Left ventricle myocardium inferior (tissue), 1 donor: ENCODE measurements around the gene IGSF11. TPM values are rescaled to one million over a fixed set of nuclear protein-coding genes. Genes with fewer than 3 reads are reported as not detected.
"Not testable (repeated sequence)": the region's sequence is repeated elsewhere in the genome, so short reads cannot be mapped to it uniquely, and the experiment has no call there.

Source experiments
- DNase-seq: peaks from one replicate; pipeline ENCODE4 v3.0.0-alpha.2; 2020
- H3K27ac ChIP-seq: fragments of 200-600 bp; replicated peaks from 2 replicates; pipeline ENCODE4 v1.8.0; 2021
- H3K27me3 ChIP-seq: fragments of 200-600 bp; 2 replicates; pipeline ENCODE4 v1.8.0; 2021; ENCODE audit warnings: low read depth
- H3K36me3 ChIP-seq: fragments of 200-600 bp; 2 replicates; pipeline ENCODE4 v1.8.0; 2021
- H3K4me1 ChIP-seq: fragments of 200-600 bp; 2 replicates; pipeline ENCODE4 v1.8.0; 2021
- H3K4me3 ChIP-seq: fragments of 200-600 bp; 2 replicates; pipeline ENCODE4 v1.8.0; 2021; ENCODE audit warnings: mild to moderate bottlenecking, moderate library complexity
- H3K9me3 ChIP-seq: fragments of 200-600 bp; replicated peaks from 2 replicates; pipeline ENCODE4 v1.8.0; 2021
- intact Hi-C: fragments of 100-400 bp; cut with micrococcal nuclease; formaldehyde crosslinking; loops from one replicate; pipeline ENCODE4 v1.11.0; 2022
- total RNA-seq: library from RNA; stranded (reverse); fragmentation: NEBNext Ultra II Directional; extraction: Animal tissue kit (Norgen Biotek cat#: 25700); gene quantifications from one replicate; pipeline ENCODE4 v1.2.1, GENCODE V29; 2021
- TF ChIP-seq, protein P1 (sequence below): fragments of 200-600 bp; IDR thresholded peaks from 2 replicates; pipeline ENCODE4 v1.8.0; 2021; ENCODE audit warnings: antibody characterized with exemption, mild to moderate bottlenecking, borderline replicate concordance
- donor health status: DM: no; HTN: yes; CAD: no; lungs with severe emphysema.

Gene IGSF11
- total RNA-seq, 1 donor from 2014 or later, result 2.1 TPM

DNA sequence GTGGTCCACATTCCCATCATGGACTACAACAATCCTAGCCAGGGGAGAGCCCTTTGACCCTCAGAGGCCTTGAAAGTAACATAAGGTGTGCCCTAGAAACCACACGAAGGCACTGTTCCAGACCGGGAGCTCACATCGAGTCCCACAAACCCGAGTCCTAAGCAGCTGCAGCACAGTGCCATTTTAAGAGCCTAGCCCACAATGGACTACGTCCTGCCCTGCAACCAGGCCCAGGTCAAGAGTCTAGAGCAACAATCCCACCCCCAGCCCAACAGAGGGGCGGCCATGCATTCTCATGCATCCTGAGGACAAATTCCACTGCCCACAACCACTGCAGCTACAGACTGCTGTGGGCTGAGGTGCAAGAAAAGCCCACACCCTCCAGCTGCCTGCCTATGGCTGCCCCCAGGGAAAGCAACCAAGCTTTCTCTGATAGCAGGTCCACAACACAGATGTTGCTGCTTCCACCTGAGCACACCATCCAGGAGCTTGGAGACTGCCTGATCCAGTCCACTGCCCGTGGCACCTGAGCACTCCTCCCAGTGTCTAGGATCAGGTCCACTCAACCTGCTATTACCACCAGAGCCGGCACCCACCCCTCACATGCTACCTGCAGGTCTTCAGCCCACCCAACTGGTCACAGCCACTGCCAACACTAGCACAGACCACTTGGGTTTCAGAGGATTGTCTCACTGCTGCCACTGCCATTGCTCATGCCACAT lies 56.8 kb downstream of the IGSF11 start:
- DNase-seq, result no peak
- intact Hi-C loops, result no loop called here
- Histone ChIP-seq H3K4me3 (no peak overlapping the region), H3K27me3 (peaks cover 4% of the 10 kb centered on the region), H3K9me3 (peaks cover 4% of the 10 kb centered on the region), H3K27ac (no peak overlapping the region), H3K4me1 (peaks cover under 1% of the 10 kb centered on the region), H3K36me3 (no peaks in the 10 kb centered on the region)
- TF ChIP-seq, protein P1, sequence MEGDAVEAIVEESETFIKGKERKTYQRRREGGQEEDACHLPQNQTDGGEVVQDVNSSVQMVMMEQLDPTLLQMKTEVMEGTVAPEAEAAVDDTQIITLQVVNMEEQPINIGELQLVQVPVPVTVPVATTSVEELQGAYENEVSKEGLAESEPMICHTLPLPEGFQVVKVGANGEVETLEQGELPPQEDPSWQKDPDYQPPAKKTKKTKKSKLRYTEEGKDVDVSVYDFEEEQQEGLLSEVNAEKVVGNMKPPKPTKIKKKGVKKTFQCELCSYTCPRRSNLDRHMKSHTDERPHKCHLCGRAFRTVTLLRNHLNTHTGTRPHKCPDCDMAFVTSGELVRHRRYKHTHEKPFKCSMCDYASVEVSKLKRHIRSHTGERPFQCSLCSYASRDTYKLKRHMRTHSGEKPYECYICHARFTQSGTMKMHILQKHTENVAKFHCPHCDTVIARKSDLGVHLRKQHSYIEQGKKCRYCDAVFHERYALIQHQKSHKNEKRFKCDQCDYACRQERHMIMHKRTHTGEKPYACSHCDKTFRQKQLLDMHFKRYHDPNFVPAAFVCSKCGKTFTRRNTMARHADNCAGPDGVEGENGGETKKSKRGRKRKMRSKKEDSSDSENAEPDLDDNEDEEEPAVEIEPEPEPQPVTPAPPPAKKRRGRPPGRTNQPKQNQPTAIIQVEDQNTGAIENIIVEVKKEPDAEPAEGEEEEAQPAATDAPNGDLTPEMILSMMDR, result no peak

DNA sequence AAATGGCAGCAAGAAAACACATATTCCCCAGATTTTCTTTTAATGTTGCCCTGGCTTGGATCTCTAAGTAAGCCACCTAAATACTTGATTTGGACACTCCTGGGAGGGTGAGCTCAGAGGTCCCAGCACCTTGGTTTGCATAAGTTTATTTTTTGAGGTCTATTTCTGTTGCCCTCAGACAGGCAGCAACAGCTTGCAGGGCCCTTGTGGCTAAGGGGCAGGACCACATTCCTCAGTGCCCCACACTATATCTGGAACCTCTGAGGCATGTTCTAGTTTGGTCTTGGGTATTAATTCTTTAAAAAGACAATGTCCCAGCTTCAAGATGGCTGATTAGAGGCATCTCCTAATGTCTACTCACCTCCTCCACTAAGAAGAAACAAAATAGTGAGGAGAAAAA lies 57.5 kb downstream of the IGSF11 start:
- Histone ChIP-seq H3K9me3 (peaks cover 4% of the 10 kb centered on the region), H3K27me3 (peaks cover 4% of the 10 kb centered on the region), H3K36me3 (no peaks in the 10 kb centered on the region), H3K4me3 (no peak overlapping the region), H3K4me1 (peaks cover 6% of the 10 kb centered on the region), H3K27ac (no peak overlapping the region)
- DNase-seq, result no peak
- TF ChIP-seq, protein P1, result no peak
- intact Hi-C loops, result no loop called here

DNA sequence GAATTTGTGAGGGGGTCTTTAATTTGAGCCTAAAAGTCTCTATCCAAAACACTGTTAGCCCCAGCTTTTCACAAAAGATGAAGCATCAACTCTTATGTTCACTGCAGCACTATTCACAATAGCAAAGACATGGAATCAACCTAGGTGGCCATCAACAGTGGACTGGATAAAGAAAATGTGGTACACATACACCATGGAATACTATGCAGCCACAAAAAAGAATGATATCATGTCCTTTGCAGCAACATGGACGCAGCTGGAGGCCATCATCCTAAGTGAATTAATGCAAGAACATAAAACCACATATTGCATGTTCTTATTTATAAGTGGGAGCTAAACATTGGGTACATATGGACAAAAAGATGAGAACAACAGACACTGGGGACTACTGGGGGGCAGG lies 59.2 kb downstream of the IGSF11 start:
- H3K4me1 ChIP-seq, result peaks cover 19% of the 10 kb centered on the region
- H3K4me3 ChIP-seq, H3K36me3 ChIP-seq, H3K27me3 ChIP-seq, intact Hi-C loops, DNase-seq, H3K27ac ChIP-seq, H3K9me3 ChIP-seq: not testable (repeated sequence)

DNA sequence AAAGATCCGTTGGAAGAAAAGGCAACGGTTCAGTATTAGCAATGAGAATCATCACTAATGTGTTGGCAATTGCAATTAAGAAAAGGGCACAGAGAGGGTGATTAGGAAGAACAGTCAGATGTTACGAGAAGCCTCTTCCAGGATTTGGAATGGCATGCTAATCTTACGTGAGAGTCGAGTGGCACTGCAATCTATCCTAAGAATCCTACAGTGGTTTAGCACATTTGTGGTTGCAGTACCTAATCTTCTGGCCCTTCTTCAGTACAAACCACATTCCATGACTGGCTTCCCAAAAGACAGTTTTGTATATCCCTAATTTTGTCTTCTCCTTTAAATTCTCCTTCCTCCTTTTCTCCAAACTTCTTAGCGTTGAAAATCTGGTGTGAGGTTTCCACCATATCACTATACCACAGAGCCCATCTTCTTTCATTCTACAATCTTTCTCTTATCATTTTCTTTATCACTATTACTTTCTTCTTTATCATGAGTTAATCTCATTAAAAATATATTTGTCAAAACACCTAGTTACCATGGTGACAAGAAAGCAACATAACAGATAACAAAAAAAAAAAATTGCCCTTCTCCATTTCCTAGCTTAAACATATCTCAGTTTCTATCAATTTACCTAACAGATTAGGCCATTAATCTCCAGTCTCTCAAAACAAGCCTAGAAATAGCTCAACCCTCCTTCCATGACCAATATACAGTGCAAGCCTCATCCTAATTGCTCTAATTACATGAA lies 60.1 kb downstream of the IGSF11 start:
- DNase-seq, result no peak
- H3K27me3 ChIP-seq, result no peaks in the 10 kb centered on the region
- H3K4me1 ChIP-seq, result peaks cover 28% of the 10 kb centered on the region
- H3K36me3 ChIP-seq, result no peaks in the 10 kb centered on the region
- no peak overlapping the region for H3K4me3 ChIP-seq
- intact Hi-C loops, result no loop called here
- H3K9me3 ChIP-seq, result peaks cover 4% of the 10 kb centered on the region
- H3K27ac ChIP-seq, result no peak overlapping the region
- TF ChIP-seq, protein P1, result no peak

DNA sequence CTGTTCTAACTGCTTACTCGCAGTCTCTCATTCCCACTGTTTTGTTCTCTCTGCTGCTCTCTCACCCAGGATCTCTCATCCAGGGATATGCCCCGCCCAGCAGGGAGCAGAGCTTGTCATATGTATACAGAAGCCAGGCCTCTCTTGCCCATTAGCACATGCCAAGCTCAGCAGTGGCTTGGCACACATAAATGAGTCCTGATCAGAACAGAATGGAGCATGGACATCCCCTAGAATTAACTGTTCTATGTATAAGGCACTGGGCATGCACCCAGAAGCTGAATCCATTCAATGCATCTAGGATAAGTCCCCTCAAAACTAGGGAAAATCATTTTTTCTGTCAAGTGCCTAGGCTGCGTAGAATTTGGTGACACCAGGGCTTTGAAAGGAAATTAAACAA lies 61.6 kb downstream of the IGSF11 start:
- no peaks in the 10 kb centered on the region for H3K27me3 ChIP-seq
- H3K9me3 ChIP-seq, result peaks cover 4% of the 10 kb centered on the region
- peak overlapping the region; percentile 74 for H3K27ac ChIP-seq
- peaks cover 40% of the 10 kb centered on the region for H3K4me1 ChIP-seq
- peak; percentile 55 for DNase-seq
- no peaks in the 10 kb centered on the region for H3K36me3 ChIP-seq
- intact Hi-C loops, result no loop called here
- TF ChIP-seq, protein P1, result no peak
- H3K4me3 ChIP-seq, result no peak overlapping the region

DNA sequence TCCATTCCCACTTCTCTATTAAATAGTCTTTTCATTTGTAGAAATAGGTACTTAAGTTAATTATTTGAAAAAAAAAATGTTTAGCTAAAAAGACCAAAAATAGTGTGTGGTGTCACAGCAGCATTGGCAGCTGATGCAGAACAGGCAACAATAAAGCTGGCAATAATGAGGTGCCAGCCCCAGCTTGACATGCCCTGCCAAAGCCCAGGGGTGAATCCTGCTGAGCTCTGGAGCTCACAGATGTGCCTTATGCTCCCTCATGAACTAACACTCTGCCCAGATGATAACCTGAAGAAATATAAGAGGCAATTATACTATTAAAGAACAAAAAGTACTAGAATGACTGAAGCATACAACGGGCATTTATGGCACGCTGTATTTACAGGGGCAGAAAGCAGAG lies 63.8 kb downstream of the IGSF11 start:
- H3K4me1 ChIP-seq, result peaks cover 47% of the 10 kb centered on the region
- intact Hi-C loops, result no loop called here
- H3K9me3 ChIP-seq, result peaks cover 4% of the 10 kb centered on the region
- DNase-seq, result no peak
- H3K27ac ChIP-seq, result peak overlapping the region; percentile 74
- no peak overlapping the region for H3K4me3 ChIP-seq
- TF ChIP-seq, protein P1, result no peak
- H3K27me3 ChIP-seq, result no peaks in the 10 kb centered on the region
- no peaks in the 10 kb centered on the region for H3K36me3 ChIP-seq
